GM18868 (cell line): ENCODE measurements around the gene SOAT1.

ENCODE experiments used
- ATAC-seq: cut with Tn5 transposase; IDR thresholded peaks from one replicate; pipeline ENCODE4 v1.9.1; 2021; ENCODE audit warnings: mild to moderate bottlenecking, moderate library complexity; ENCODE audit not compliant: unreplicated experiment

Gene SOAT1

DNA sequence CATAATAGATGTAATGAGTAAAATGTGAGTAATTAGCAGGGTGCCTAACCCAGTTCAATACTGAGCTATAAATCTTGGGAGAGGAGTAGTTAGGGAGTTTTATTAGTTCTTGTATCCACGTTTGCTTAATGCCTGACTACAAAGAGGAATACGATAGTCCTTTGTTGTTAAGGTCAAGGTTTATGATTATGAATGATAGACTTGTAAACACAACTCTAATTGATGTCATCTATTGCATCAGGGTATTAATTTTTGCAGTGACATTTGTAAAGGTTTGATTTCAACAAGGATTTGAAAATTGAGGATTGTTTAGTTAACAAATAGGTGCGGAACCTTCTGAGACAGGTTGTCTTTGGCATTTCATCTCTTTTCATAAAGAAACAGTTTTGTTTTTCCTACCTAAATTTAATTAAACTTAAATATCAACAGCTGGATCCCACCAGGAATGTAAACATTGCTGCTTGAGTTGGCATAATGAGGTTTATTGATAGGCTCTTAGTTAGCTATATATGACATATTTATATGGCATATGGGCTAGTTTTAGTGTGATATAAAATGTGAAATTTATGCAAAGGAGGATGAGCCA lies 9.7 kb downstream of the SOAT1 start:
- no peak for ATAC-seq

DNA sequence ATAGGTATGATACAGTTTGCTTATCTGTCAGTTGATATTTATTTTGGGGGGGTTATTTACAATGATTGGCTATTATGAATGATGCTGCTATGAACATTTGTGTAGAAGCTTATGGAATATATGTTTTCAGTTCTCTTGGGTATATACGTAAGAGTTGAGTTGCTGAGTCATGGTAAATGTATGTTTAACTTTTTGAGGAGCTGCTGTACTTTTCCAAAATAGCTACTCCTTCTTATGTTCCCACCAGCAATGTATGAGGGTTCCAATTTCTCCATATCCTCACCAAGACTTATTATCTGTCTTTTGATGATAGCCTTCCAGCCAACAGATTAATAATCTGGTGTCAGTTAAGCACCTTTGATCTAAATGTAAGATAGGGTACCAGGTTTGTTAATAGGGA lies 11.9 kb downstream of the SOAT1 start:
- ATAC-seq = no peak

DNA sequence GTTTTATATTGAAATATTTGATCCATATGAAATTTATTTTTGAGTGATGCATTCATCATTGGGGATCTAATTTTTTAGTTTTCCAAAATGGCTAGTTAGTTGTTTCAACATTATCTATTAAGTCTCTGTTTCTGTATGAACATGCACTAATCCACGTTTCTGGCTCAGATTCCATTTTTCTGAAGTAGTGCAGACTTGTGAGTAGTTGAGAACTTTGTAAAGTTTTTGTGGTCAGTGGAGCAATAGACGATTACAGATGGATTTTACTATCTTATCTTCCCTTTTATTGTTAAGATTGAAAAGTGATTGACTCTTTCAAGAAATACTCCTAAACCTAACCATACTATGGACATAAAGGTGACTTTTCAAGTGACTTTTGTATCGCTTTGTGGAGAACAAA lies 16.7 kb downstream of the SOAT1 start:
- ATAC-seq = no peak

DNA sequence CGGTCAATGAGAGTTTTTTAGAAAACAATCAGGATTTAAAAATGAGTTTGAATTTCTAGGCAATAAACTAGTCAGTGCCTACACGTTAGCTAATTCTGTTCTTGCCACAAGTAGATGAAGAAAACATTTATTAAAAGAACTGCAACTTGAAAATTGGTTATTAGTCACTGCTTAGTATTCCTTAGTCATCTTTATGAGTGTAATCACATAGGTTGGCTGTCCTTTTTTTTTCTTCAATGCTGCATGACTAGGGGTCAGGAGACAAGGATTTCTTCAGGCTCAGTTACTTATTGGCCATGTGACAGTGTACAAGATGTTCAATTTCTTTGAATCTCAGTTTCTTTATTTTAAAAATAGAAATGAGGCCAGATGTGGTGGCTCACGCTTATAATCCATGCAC lies 17.1 kb downstream of the SOAT1 start:
- ATAC-seq = no peak

DNA sequence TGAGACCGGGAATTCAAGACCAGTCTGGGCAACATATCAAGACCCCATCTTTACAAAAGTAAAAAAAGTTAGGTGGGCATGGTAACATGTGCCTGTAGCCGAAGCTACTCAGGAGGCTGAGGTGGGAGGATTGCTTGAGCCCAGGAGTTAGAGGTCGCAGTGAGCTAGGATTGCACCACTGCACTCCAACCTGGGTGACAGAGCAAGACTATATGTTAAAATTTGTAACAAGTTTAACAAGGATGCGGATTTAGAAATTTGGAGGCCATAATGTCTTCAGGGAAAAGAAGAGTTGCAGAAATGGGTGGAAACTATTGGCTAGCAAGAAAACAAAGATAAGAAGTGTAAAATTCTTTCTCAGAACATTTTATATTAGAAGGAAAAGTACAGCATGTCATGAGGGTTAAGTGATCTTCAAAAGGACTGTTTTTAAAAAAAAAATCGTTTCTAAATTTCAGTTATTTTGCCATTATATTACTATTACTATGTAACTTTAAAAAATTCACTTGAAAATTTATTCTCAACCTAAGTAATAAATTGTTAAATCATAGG lies 17.6 kb downstream of the SOAT1 start:
- no peak for ATAC-seq

DNA sequence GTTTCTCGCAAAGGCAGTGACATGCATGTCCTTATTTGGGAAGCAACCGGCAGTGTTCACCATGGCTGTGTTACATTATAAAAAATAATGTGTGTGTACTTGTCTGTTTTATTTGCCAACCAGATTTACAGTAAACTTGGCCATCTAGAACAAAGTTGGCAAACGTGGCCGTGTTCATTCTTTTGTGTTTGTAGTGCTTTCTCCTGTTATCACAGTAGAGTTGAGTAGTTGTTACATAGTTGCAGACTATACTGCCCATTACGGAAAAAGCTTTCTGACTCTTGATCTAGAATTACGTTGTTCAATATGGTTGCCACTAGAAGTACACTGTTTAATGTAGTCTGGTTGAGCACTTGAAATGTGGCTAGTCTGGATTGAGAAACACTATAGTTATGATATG lies 19.4 kb downstream of the SOAT1 start:
- no peak for ATAC-seq

DNA sequence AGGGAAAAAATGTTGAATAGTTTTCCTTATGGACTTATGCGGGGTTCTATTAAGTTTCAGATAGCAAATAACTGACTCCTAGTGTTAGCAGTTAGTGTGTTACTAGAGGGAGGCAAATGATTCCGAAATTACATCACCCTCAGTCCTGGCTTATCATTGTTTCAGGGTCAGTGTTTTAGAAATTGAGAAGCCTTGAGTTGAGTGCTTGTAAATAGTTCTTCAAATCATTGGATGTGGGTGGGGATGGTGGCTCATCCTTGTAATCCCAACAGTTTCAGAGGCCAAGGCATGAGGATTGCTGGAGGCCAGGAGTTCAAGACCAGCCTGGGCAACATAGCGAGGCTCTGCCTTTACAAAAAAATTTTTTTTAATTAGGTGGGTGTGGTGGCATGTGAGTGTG lies 21.3 kb downstream of the SOAT1 start:
- no peak for ATAC-seq

DNA sequence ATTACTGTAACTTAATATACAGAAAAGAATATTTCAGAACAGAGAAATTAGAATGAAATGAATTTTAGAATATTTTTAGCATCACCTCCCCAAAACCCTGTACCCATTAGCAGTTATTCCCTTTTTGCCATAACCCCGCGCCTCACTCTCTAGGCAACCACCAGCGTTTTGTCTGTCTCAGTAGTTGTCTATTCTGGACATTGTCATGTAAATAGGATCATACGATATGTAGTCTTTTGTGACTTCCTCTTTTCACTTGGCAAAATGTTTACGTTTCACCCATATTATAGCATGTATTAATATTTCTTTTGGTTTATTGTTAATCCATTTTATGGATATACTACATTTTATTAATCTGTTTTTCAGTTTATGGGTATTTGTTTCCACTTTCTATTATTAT lies 24.9 kb downstream of the SOAT1 start:
- no peak for ATAC-seq

DNA sequence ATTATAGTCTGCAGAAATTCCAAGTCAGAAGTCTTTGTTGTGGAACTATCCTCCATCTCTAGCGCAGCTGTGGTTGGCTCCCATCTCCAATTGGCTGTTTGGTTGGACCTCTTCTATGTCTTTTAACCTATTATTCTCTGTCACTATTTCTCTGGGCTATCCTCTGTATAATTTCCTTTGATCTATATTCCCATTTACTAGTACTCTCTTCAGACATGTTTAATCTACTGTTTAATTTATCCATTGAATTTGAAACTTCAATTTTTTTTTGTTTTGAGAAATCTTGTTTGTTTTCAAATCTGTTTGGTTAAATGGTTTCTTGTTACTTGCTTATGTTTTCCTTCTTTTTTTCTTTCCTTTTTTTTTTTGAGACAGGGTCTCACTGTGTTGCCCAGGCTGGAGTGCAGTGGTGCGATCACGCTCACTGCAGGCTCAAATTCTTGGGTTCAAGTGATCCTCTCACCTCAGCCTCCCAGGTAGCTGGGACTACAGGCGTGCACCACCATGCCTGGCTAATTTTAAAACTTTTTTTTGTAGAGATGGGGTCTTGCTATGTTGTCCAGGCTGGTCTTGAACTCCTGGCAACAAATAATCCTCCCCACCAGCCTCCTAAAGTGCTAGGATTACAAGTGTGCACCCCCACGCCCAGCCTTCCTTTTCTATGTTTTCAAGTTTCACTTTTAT lies 28.1 kb downstream of the SOAT1 start:
- no peak for ATAC-seq

DNA sequence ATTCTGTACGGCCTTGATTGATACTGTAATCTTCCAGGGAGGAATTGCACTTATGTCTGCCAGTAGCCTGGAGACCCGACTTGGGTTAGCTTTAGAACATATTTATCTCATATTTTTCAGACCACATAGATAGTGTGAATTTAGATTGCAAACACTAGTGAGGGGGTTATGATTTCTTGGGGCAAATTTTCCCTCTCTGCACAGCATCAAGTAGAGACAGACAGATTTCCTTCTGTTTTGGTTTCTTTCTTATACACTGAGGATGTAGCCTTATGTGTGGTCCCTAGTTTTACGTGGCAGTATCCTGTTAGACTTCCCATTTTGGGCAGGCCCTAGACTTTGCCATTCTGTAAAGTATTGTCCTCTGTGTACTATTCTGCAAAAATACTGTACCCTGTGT lies 29.0 kb downstream of the SOAT1 start:
- ATAC-seq = no peak

DNA sequence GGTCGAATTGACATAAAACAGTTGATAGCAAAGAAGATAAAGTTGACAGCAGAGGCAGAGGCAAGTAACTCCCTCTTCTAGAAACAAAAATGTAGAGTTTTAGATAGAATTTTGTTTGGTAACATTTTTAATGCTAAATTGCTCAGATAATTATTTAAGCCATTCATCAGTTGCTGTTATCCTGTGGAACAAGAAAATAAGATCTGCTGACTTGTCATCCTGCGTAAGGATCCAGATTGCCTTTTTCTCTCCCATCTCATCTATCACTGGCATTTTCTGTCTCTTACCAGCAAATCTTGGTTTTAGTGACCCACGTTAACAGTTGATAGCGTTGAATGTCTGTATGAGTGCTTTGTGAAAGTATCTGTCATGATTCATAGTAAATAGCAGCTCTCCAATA lies 29.8 kb downstream of the SOAT1 start:
- no peak for ATAC-seq

DNA sequence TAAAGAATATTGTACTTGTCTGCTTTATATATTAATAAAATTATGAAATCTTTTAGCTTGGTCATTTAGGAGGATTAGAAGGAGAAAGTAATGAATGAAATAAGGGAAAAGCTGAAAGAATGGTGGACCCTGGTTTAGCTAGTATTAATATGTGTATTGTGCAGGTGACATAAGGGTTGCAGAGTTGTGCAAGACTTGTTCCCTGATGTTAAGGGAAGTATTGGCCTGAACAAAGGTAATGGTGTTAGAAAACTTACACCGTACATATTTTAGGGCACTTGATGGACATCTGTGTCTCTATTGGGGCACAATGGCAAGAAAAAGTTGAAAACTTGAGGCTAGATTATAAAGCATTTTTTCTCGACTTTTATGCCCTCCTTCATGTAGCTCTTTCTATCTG lies 32.2 kb downstream of the SOAT1 start:
- ATAC-seq = no peak

DNA sequence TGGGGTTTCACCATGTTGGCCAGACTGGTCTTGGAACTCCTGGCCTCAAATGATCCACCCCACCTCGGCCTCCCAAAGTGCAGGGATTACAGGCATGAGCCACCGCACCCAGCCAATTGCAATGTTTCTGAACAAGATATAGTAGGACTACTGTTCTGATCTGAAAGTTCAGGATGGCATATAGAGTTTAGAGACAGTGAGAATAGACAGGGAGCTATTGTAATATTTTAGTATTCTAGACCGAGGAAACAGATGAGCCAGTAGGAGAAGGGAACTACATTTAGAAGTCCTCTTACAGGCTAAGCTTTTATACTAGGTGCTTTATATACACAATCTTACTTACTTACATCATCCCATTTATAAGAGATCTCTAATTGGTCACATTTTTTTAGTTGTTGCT lies 33.1 kb downstream of the SOAT1 start:
- no peak for ATAC-seq

DNA sequence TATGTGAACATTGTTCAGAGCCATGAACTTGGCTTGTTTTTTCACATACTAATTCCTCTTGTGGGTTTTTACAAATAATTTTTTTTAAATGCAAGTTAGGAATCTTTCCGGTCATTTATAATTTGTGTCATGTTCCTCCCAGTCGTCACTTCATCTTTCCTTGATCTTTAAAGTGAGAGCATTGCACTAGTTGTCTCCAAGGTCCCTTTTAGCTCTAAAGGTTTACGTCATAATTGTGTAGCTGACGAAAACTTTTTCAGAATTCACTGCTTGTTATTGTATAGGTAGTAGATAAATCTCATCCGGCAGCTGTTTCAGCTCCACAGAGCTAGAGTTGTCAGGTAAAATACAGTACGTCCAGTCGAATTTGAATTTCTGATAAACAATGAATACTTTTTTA lies 33.6 kb downstream of the SOAT1 start:
- ATAC-seq = no peak

DNA sequence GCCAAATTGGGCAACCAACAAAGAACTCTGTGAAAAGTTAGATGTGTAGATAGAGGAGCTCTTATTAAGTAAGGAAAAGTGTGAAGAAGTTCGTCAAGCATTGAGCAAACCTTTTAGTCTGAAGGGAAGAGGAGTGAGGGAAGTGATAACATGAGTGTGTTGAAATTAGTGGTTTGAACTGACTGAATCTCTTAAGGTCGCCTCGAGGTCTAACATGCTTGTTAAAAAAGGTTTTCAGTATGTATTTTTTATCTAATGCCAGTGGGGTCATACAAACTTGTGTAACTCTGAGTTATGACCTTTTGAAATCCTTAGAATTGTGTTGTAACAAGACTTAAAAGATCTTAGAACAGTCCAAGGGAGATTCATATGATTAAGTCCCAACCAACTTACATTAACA lies 34.1 kb downstream of the SOAT1 start:
- ATAC-seq = no peak

DNA sequence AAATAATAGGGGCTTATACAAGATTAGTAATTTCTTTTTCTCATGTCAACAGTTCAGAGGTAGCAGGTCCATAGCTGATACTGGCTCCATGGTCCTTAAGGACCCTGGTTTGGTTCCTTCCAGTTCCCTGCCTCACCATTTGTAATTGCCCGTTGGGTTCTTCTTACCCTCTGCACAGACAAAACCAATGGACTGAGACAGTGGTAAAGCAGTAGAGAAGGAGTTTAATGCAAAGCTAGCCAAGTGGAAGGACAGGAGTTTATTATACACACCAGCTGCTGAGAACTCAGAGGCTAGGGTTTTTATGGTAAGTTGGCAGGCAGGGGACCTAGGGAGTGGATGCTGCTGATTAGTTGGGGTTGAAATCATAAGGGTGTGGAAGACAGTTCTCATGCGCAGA lies 36.3 kb downstream of the SOAT1 start:
- no peak for ATAC-seq

DNA sequence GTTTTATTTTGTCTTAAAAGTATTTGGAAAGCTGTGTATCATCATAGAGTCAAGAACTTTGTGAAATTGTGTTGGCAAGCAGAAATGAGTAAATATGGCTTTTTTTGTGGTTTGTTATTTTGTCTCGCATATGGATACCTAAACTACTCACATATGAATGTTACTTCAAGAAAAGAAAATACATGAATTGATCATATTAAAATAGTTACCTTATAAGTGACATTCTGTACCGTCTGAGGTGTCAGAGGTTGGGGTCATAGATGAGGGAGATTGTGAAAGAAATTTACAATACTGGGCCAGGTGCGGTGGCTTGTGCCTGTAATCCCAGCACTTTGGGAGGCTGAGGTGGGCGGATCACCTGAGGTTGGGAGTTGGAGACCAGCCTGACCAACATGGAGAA lies 40.8 kb downstream of the SOAT1 start:
- ATAC-seq = no peak

DNA sequence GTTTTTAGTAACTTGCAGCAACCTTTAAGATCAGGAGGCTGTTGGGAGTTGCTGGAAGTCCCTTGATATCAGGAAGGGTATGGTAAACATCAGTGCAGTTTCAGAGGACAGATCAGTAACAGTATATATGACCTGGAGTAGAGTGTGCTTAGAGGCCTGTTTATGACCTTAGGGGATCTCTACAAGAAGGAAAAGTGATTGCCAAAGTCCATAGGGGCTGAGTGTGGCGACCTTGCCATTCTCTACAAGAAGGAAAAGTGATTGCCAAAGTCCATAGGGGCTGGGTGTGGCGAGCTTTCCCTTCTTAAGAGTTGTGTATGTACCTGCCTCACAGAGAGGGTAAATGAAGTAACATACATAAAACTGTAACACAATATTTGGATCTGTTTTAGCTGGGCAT lies 43.7 kb downstream of the SOAT1 start:
- no peak for ATAC-seq

DNA sequence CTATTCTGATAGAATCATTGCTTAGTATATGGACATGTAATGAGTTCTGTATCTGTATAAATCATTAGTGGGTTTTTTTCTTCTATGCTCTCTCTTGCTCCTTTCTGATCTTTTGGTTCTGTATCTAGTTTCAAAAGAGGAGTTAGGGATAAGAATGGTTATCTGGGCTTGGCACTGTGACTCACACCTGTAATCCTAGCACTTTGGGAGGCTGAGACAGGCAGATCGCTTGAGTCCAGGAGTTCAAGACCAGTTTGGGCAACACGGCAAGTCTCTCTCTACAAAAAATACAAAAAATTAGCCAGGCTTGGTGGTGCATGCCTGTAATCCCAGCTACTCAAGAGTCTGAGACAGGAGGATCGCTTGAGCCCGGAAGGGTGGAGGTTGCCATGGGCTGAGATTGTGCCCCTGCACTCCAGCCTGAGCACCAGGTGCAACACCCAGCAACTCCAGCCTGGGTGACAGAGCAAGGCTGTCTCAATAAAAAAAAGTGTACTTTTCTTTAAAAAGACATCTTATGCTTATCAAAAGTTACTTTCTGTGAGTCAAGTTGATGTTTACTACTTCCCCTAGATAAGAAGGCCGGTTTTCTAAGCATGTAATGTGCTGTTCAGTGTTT lies 44.5 kb downstream of the SOAT1 start:
- ATAC-seq = no peak

DNA sequence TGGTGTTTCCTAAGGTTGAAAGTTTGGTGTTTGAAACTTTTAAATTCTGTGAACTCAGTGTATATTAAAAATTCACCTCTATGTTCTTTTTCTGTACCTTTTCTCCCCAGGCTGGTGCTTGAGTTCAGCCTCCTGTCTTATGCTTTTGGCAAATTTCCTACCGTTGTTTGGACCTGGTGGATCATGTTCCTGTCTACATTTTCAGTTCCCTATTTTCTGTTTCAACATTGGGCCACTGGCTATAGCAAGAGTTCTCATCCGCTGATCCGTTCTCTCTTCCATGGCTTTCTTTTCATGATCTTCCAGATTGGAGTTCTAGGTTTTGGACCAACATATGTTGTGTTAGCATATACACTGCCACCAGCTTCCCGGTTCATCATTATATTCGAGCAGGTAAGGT lies 47.3 kb downstream of the SOAT1 start:
- ATAC-seq = no peak

DNA sequence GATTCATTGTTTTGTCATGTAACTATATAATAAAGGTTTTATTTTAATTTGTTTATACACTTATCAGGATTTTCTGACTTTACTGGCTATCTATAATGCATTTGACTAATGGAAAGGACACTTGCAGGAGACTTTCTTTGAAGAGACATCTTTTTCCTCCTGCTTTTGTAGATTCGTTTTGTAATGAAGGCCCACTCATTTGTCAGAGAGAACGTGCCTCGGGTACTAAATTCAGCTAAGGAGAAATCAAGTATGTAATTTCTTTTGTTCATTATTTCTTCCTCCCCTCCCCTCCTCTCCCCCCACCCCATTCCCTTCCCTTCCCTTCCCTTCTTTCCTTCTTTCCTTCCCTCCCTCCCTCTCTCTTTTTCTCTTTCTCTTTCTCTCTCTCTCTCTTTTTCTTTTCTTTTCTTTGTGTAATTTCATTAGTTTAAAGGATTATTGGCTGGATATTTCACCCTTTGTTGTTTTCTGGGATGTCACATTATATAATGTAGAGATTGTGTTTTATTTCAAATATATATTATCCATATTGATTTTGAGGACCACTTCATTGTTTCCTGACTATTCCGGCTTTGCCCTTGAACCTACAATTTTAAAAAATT lies 48.4 kb downstream of the SOAT1 start:
- no peak for ATAC-seq
